ENCODE measurements around the gene MED14. TPM values are rescaled to one million over a fixed set of nuclear protein-coding genes. Genes with fewer than 3 reads are reported as not detected.

The MED14 gene
- total and polyA plus RNA-seq, 8 donors, result 5.5 to 107 (median 49.4) TPM

- no peak for DNase-seq
- TF ChIP-seq POLR2A (IDR thresholded peaks at IDR 0.05), result no peak
- no peak for TF ChIP-seq EP300 (IDR thresholded peaks at IDR 0.05)
- TF ChIP-seq POLR2AphosphoS5 (IDR thresholded peaks at IDR 0.05), result no peak
- TF ChIP-seq CTCF (IDR thresholded peaks at IDR 0.05), result no peak
- Histone ChIP-seq H3K4me1 (no peaks in the 10 kb centered on the region), H3K9me3 (no peaks in the 10 kb centered on the region), H3K36me3 (no peaks in the 10 kb centered on the region), H3K4me3 (no peak overlapping the region), H3K27ac (no peak overlapping the region), H3K27me3 (no peaks in the 10 kb centered on the region)
- intact Hi-C loops (cut with DNase I; ENCODE audit: low total_unique reads), result no loop called here
- WGBS, 5 donors, result 83 to 96% (median 92%) methylated on average over 3 to 6 of the region's 6 CpGs
Observed at GRCh38 chrX:40780082-40780481, 44.7 kb upstream of the MED14 start.

- DNase-seq, result no peak
- no peaks in the 10 kb centered on the region for H3K9me3 ChIP-seq
- no peaks in the 10 kb centered on the region for H3K4me1 ChIP-seq
- H3K36me3 ChIP-seq, result no peaks in the 10 kb centered on the region
- TF ChIP-seq POLR2AphosphoS5 (IDR thresholded peaks at IDR 0.05), result no peak
- TF ChIP-seq CTCF (IDR thresholded peaks at IDR 0.05), result no peak
- TF ChIP-seq EP300 (IDR thresholded peaks at IDR 0.05), result no peak
- TF ChIP-seq POLR2A (IDR thresholded peaks at IDR 0.05), result no peak
- WGBS, 5 donors, result 44 to 66% (median 51%) methylated on average over 4 of the region's 4 CpGs
- H3K4me3 ChIP-seq, result no peak overlapping the region
- intact Hi-C loops (cut with DNase I; ENCODE audit: low total_unique reads), result no loop called here
- H3K27me3 ChIP-seq, result no peaks in the 10 kb centered on the region
- no peak overlapping the region for H3K27ac ChIP-seq
Observed at GRCh38 chrX:40778861-40779575, 43.7 kb upstream of the MED14 start.

GRCh38 chrX:40773809-40774208, 38.5 kb upstream of the MED14 start:
- TF ChIP-seq CTCF (IDR thresholded peaks at IDR 0.05) (no peak), POLR2A (IDR thresholded peaks at IDR 0.05) (no peak), EP300 (IDR thresholded peaks at IDR 0.05) (no peak), POLR2AphosphoS5 (IDR thresholded peaks at IDR 0.05) (no peak)
- Histone ChIP-seq H3K9me3 (no peaks in the 10 kb centered on the region), H3K27me3 (no peaks in the 10 kb centered on the region), H3K27ac (no peak overlapping the region), H3K4me1 (no peaks in the 10 kb centered on the region), H3K36me3 (no peaks in the 10 kb centered on the region), H3K4me3 (no peak overlapping the region)
- intact Hi-C loops (cut with DNase I; ENCODE audit: low total_unique reads), result no loop called here
- DNase-seq, result no peak
- WGBS, 5 donors, result 50 to 74% (median 54%) methylated on average over 3 of the region's 3 CpGs

- Histone ChIP-seq H3K9me3 (no peaks in the 10 kb centered on the region), H3K27me3 (no peaks in the 10 kb centered on the region), H3K36me3 (no peaks in the 10 kb centered on the region), H3K4me3 (no peak overlapping the region), H3K27ac (no peak overlapping the region), H3K4me1 (no peaks in the 10 kb centered on the region)
- 44 to 71% (median 63%) methylated on average over 6 to 7 of the region's 7 CpGs for whole genome bisulfite sequencing, 5 donors
- intact Hi-C loops (cut with DNase I; ENCODE audit: low total_unique reads), result no loop called here
- TF ChIP-seq EP300 (IDR thresholded peaks at IDR 0.05) (no peak), CTCF (IDR thresholded peaks at IDR 0.05) (no peak), POLR2AphosphoS5 (IDR thresholded peaks at IDR 0.05) (no peak), POLR2A (IDR thresholded peaks at IDR 0.05) (no peak)
- DNase-seq, result no peak
Observed at GRCh38 chrX:40773188-40773587, 37.8 kb upstream of the MED14 start.
